NCI-H128 (cell line): Measurements from ENCODE around the gene CPXM2.
"Not testable (repeated sequence)": the region's sequence is repeated elsewhere in the genome, so short reads cannot be mapped to it uniquely, and the experiment has no call there.

ENCODE experiments used
- DNase-seq: peaks from one replicate; lab custom pipeline; 2025; ENCODE audit not compliant: unreplicated experiment; lab: John Stamatoyannopoulos, UW

The CPXM2 gene

GRCh38 chr10:123747426-123747825 lies 144.2 kb downstream of the CPXM2 start:
- DNase-seq: no peak

- DNase-seq: no peak
These were observed 144.7 kb downstream of the CPXM2 start for GRCh38 chr10:123746942-123747341.

GRCh38 chr10:123746520-123746919 lies 145.1 kb downstream of the CPXM2 start:
- DNase-seq: no peak

GRCh38 chr10:123746061-123746460 lies 145.5 kb downstream of the CPXM2 start:
- DNase-seq: no peak

GRCh38 chr10:123744224-123744536 lies 147.4 kb downstream of the CPXM2 start:
- DNase-seq: no peak

- no peak for DNase-seq
These were observed 148.0 kb downstream of the CPXM2 start for GRCh38 chr10:123743441-123744223.

- DNase-seq: no peak
These were observed 148.7 kb downstream of the CPXM2 start for GRCh38 chr10:123742751-123743440.

- DNase-seq: no peak
These were observed 149.9 kb downstream of the CPXM2 start for GRCh38 chr10:123741711-123742110.

GRCh38 chr10:123741146-123741545 lies 150.5 kb downstream of the CPXM2 start:
- no peak for DNase-seq

- not testable (repeated sequence) for DNase-seq
These were observed 154.7 kb downstream of the CPXM2 start for GRCh38 chr10:123736917-123737316.

- no peak for DNase-seq
These were observed 162.1 kb downstream of the CPXM2 start for GRCh38 chr10:123729523-123729922.

GRCh38 chr10:123726836-123727235 lies 164.8 kb downstream of the CPXM2 start:
- DNase-seq: no peak

GRCh38 chr10:123726381-123726780 lies 165.2 kb downstream of the CPXM2 start:
- DNase-seq: no peak

- DNase-seq: no peak
These were observed 166.9 kb downstream of the CPXM2 start for GRCh38 chr10:123724747-123725146.

- no peak for DNase-seq
These were observed 169.3 kb downstream of the CPXM2 start for GRCh38 chr10:123722351-123722750.

GRCh38 chr10:123721441-123722049 lies 170.1 kb downstream of the CPXM2 start:
- DNase-seq: no peak

- no peak for DNase-seq
These were observed 171.1 kb downstream of the CPXM2 start for GRCh38 chr10:123720536-123720935.

GRCh38 chr10:123718544-123719060 lies 173.0 kb downstream of the CPXM2 start:
- no peak for DNase-seq

GRCh38 chr10:123717336-123717735 lies 174.3 kb downstream of the CPXM2 start:
- no peak for DNase-seq

- no peak for DNase-seq
These were observed 176.1 kb downstream of the CPXM2 start for GRCh38 chr10:123715546-123715945.

GRCh38 chr10:123706236-123706635 lies 185.4 kb downstream of the CPXM2 start:
- no peak for DNase-seq

- DNase-seq: no peak
These were observed 186.8 kb downstream of the CPXM2 start for GRCh38 chr10:123704812-123705211.
